CD4-positive, alpha-beta T cell treated with Interleukin-4 for 4 hours (primary cell): Measurements from ENCODE around the gene PHLDB2.

Source experiments
- DNase-seq: peaks from one replicate; pipeline ENCODE4 v3.0.0-alpha.2; 2020

The PHLDB2 gene

DNA sequence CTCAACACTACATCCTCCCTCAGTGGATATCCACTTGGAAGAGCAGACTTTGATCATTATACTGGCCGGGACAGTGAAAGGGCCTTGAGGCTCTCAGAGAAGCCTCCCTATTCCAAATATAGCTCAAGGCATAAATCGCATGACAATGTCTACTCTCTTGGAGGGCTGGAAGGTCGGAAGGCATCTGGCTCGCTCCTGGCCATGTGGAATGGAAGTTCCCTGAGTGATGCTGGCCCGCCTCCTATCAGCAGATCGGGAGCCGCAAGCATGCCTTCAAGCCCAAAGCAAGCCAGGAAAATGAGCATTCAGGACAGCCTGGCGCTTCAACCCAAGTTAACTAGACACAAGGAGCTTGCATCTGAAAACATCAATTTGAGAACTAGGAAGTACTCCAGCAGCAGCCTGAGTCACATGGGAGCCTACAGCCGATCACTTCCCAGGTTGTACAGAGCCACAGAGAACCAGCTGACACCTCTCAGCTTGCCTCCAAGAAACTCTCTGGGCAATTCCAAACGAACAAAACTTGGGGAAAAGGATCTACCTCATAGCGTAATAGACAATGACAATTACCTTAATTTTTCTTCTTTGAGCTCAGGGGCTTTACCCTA is 25.4 kb downstream of the PHLDB2 start:
- DNase-seq, result no peak

GRCh38 chr3:111885578-111885977 is 26.5 kb downstream of the PHLDB2 start:
- DNase-seq, result no peak

GRCh38 chr3:111890051-111890580 is 31.1 kb downstream of the PHLDB2 start:
- DNase-seq, result no peak

DNA sequence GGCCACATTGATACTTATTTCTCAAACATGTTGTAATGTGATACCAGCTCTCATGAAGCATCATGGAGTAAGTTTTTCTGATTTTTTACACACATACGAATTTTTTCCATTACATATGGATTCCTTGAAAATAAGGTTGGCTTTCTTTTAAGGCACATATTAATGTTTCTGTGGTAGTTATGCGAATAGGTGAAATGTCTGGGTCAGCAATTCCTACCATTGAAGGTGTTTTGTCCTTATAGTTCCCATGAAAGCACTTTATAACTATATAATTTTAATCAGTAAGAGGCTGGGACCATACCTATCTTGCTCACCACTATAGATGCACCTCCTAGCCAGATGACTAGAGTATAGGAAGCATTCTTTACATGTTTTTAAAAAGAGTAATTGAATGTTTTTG is 33.0 kb downstream of the PHLDB2 start:
- no peak for DNase-seq

GRCh38 chr3:111895071-111895470 is 36.0 kb downstream of the PHLDB2 start:
- no peak for DNase-seq

DNA sequence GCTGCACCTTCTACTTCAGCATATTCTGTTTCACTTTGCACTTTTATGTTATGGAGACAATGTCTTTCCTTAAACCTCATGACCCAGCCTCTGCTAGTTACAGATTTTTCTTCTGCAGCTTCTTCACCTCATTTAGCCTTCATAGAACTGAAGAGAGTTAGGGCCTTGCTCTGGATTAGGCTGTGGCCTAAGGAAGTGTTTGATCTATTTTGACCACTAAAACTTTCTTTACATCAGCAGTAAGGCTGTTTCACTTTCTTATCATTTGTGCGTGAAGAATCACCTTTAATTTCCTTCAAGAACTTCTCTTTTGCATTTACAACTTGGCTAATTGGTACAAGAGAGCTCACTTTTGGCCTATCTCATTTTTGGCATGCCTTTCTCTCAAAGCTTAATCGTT is 40.9 kb downstream of the PHLDB2 start:
- no peak for DNase-seq

- DNase-seq, result no peak
Observed at GRCh38 chr3:111901637-111902036, 42.6 kb downstream of the PHLDB2 start.

- no peak for DNase-seq
Observed at GRCh38 chr3:111902534-111902933, 43.5 kb downstream of the PHLDB2 start.

GRCh38 chr3:111903067-111903511 is 44.0 kb downstream of the PHLDB2 start:
- DNase-seq, result no peak

DNA sequence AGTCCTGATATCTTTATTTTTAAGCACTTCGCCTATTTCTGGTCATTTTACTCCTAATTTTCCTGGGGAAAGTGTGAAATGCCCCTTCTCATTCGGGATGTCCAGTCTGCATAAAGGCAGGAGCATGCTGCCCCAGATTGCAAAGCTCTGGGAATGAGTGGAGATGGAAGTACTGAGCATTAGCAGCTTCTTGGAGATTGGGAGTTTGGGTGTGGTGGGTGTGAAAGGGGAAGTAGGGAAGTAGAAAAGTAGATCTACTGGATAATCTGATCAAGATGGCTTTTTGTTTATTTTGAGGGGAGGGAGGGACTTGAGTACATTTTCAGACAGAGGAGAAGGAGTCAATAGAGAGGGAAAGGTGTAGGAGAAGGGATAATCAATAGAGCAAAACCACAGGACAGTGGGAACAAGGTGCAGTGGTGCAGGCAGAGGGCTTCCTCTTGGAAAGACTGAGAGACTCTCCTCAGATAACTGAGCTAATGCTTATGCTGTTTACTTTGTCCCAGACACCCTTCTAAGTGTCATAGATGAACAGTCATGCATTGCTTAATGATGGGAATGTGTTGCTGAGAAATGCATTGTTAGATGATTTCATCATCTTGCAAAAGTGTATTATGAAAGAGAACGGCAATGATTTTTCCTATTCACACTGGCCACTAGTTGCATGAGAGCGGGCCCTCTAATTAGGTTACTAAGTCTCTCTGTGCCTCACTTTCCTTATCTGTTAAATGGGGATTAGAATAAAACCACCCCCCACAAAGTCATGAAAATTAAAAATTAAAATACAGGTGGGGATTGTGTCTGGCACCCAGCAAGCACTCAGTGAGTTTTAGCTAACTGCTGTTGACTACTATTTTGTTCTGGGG is 45.5 kb downstream of the PHLDB2 start:
- DNase-seq, result no peak

- no peak for DNase-seq
Observed at GRCh38 chr3:111906656-111907055, 47.6 kb downstream of the PHLDB2 start.

- DNase-seq, result no peak
Observed at GRCh38 chr3:111907151-111907550, 48.1 kb downstream of the PHLDB2 start.

DNA sequence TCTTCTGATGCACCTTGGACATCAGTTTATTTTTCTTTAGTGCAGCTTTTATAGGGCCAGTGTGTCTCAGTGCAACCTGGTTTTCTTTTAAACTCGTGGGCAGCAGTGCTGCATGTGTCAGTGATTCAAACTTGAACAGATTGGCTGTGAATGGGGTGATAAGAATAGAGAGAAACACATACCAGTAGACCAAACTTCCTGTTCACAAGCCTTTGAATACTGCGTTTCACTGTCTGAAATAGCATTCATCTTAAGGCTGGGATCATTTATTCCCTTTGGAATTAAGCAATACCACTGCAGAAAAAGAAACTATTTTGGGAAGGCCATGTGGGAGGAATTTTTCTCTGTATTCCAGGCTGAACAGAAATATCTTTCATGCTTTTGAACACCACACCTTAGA is 51.7 kb downstream of the PHLDB2 start:
- no peak for DNase-seq

DNA sequence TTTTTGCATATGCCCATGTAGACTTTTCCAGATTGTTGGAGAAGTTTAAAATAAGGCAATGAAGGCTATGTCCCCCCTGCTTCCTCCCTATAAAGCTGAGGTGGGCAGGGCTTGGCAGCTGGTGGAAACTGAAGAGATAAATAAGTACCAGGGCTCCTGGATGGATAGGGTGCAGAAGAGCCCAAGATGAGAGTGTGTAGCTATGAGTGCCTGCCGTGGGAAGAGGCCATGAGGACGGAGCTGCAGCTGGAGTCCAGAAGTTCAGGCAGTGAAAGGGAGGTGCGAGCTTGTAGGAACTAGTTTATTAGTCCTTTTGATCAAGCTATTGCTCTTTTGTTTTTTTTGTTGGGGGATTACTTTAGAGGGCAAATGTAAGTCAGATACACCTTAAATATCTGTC is 52.4 kb downstream of the PHLDB2 start:
- DNase-seq, result no peak

- DNase-seq, result no peak
Observed at GRCh38 chr3:111913163-111913763, 54.2 kb downstream of the PHLDB2 start.

- DNase-seq, result no peak
Observed at GRCh38 chr3:111915905-111916304, 56.8 kb downstream of the PHLDB2 start.

DNA sequence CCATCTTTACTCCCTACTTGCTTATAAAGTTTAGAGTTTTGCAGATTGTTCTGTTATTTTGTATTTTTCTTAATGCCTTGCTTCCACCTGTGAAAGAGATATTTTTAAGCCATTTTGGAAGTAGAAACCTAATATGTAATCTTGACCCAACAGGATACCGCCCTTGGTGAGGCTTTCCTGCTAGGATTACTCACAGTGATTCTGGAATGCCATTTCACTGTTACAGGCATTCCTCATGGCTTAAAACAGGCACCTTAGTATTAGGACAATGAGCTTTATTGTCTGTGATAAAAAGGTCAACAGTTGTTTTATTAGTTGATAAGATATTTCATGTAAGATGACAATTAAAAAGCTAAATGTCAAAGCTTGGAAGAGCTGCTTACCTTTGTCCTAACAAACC is 58.2 kb downstream of the PHLDB2 start:
- DNase-seq, result no peak

GRCh38 chr3:111919370-111920065 is 60.5 kb downstream of the PHLDB2 start:
- DNase-seq, result no peak

DNA sequence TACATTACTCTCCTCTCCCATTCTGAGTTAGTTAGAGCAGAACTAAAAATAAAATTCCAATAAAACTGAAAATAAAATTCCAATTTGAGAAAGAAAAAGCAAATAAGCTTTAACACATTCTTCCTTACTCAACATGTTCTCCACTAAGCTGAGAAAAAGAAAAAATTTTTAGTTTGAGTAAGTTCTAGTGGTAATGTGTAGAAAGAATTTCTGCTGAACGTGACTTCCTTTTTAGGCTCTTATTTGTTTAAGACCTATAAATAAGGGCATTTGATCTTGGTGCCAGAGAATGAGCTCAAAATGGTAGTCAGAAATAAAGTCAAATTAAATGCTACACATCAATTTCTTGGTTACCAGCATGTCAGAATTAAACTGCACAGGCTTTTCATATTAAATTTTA is 62.1 kb downstream of the PHLDB2 start:
- DNase-seq, result no peak

GRCh38 chr3:111923095-111923771 is 64.2 kb downstream of the PHLDB2 start:
- no peak for DNase-seq

DNA sequence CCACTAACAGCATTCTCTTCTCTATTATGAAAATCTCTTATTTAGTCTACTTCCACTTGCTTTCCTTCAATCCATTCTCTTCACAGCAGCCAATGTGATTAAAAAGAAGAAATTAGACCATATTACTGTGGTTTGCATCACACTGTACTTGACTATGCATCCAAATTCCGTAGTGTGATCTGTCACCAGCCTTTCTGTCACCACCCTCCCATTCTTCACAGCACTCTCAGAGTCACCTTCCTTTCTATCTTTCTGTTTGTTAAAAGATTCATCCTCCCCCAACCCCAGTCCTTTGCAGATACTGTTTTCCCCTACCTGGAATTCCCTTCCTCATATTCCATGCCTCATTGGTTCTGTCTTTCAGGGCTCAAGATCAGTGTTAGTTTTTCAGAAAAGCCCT is 64.7 kb downstream of the PHLDB2 start:
- DNase-seq, result no peak

GRCh38 chr3:111924283-111924682 is 65.2 kb downstream of the PHLDB2 start:
- DNase-seq, result no peak

DNA sequence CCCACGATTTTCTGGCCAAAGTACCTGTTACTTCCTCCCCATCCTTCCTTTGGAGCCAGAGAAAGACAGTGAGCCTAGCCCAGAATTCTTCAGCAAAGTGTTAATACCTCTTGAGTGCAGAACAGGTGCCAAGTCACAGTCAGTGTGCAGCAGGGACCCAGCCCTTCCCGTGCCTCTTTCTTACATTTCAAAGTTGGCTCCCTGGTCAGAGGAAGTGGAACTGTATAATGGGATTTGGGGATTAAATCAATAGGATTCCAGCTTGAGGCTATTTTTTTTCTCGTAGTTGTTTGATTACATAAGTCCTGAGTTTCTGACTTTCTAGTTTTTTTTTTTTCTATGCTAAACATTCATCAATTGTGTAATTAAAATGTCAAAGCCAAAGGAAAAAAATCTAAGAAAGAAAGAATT is 67.2 kb downstream of the PHLDB2 start:
- DNase-seq, result no peak
